Measurements from ENCODE around the gene CATSPERD.
"Not testable (repeated sequence)": the region's sequence is repeated elsewhere in the genome, so short reads cannot be mapped to it uniquely, and the experiment has no call there.

CATSPERD gene

DNA sequence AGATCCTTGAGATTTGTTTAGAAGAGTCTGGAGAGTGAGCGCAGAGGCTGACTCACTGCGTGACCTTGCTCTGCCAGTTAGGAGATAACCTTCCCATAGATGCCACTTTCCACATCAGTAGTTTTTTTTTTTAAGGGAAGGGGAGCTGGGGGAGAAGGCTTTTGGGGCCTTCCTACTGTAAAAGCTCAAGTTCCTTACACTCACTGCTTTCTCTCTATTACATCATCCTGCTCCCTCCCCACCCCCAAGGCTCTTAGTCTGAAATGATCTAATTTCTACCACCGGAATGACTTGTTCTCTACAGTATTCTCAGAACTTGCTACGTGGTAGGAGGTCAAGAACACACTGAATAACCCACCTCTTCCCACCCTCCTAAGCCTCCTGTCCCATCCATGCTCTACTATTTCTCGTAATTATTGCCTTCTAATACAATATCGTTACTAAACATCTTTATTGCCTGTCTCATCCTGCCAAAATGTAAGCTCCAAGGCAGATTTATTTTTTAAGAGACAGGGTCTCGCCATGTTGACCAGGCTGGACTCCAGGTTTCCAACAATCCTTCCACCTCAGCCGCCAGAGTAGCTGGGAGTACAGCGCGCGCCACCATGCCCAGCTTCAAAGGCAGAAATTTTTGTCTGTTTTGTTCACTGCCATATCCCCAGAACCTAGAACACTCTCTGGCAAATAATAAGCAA, 1.7 kb upstream of the CATSPERD start:
- TF ChIP-seq, protein P1, sequence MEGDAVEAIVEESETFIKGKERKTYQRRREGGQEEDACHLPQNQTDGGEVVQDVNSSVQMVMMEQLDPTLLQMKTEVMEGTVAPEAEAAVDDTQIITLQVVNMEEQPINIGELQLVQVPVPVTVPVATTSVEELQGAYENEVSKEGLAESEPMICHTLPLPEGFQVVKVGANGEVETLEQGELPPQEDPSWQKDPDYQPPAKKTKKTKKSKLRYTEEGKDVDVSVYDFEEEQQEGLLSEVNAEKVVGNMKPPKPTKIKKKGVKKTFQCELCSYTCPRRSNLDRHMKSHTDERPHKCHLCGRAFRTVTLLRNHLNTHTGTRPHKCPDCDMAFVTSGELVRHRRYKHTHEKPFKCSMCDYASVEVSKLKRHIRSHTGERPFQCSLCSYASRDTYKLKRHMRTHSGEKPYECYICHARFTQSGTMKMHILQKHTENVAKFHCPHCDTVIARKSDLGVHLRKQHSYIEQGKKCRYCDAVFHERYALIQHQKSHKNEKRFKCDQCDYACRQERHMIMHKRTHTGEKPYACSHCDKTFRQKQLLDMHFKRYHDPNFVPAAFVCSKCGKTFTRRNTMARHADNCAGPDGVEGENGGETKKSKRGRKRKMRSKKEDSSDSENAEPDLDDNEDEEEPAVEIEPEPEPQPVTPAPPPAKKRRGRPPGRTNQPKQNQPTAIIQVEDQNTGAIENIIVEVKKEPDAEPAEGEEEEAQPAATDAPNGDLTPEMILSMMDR (conservative IDR thresholded peaks at IDR 0.05): no peak
- peak overlapping the region; percentile 87 for H3K27ac ChIP-seq

DNA sequence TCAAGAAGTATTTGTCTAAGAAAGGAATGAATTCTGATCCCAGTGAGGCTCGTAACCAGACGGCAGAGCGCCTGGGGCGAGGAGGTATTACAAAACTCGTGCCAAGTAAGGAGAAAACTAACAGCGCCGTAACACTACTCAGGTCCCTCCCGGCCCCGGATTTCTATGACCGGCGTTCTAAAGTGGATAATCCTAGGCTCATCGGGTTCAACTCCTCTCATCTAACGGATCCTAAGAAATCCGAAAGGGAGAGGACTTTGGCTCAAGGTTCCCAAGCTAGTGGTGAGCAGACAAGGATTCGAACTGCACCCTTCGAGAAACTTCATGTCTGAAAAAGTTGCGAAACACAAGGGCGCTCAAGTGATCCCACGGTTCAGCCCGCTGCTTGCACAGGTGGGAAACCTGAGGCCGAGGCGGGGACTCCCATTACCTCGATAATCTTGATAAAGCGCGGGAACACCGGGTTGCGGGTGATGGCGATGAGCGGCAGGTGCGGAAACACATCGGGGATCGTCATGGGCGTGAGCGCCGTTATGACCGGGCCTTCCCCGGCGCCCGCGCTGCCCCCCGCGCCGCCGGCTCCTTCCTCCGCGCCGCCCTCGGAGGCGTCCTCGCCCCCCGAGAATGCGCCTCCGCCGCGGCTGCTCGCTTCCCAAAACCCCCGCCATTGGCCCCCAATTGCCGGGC, 1.0 kb upstream of the CATSPERD start:
- TF ChIP-seq, protein P1 (conservative IDR thresholded peaks at IDR 0.05): no peak
- H3K27ac ChIP-seq: peak overlapping the region; percentile 87

DNA sequence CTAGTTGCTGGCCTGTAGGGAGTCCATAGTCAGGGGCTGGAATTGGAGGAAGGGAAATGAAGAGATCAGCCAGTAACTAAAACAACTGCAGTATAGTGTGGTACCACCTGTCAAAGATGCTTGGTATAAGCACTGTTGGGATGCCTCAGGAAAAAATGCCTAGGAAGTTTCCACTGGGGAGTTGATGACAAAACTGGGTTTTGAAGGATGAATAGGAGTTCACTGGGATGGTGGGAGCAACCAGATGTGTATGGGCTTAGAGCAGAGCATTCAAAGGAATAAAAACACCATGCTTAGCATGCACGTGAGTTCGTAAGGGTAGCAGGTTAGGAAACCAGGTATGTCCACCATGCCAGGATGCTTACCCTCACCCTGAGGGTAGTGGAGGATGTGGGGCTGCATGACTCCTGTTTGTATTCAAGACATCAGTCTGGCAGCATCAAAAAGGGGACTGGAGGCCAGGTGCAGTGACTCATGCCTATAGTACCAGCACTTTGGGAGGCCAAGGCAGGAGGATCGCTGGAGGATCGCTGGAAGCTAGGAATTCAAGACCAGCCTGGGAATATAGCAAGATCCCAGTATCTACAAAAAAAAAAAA, 7.1 kb downstream of the CATSPERD start:
- no peak overlapping the region for H3K27ac ChIP-seq
- TF ChIP-seq, protein P1 (conservative IDR thresholded peaks at IDR 0.05): no peak

DNA sequence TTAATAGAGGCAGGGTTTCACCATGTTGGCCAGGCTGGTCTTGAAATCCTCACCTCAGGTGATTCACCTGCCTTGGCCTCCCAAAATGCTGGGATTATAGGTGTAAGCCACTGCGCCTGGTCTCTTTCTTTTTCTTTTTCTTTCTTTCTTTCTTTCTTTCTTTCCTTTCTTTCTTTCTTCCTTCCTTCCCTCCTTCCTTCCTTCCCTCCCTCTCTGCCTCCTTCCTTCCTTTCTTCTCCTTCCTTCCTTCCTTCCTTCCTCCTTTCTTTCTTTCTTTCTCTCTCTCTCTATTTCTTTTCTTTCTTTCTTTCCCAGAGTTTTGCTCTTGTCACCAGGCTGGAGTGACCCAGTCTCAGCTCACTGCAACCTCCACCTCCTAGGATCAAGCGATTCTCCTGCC, 12.7 kb downstream of the CATSPERD start:
- not testable (repeated sequence) for H3K27ac ChIP-seq

DNA sequence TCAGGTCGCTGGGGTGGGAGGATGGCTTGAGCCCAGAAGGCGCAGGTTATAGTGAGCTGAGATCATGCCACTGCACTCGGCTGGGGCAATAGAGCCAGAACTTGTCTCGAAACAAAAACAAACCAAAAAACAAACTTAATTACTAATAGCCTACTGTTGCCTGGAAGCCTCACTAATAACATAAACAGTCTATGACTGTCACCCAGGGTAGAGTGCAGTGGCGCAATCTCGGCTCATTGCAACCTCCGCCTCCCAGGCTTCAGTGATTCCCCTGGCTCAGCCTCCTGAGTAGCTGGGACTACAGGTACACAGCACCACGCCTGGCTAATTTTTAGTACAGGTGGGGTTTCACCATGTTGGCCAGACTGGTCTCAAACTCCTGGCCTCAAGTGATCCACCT, 18.0 kb downstream of the CATSPERD start:
- no peak overlapping the region for H3K27ac ChIP-seq
- TF ChIP-seq, protein P1 (conservative IDR thresholded peaks at IDR 0.05): no peak

DNA sequence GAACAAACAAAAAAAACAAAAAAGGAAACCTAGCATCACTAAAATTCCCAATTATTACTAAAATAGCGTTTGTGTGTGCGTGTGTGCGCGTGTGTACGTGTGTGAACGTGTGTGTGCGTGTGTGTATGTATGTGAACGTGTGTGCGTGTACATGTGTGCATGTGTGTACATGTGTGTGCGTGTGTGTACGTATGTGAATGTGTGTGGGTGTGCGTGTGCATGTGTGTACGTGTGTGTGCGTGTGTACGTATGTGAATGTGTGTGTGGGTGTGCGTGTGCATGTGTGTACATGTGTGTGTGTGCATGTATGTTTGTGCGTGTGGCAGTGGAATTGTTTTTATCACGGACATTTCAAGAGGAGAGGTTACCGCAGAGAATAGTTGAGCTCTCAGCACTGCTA, 21.6 kb downstream of the CATSPERD start:
- no peak overlapping the region for H3K27ac ChIP-seq
- TF ChIP-seq, protein P1 (conservative IDR thresholded peaks at IDR 0.05): no peak

DNA sequence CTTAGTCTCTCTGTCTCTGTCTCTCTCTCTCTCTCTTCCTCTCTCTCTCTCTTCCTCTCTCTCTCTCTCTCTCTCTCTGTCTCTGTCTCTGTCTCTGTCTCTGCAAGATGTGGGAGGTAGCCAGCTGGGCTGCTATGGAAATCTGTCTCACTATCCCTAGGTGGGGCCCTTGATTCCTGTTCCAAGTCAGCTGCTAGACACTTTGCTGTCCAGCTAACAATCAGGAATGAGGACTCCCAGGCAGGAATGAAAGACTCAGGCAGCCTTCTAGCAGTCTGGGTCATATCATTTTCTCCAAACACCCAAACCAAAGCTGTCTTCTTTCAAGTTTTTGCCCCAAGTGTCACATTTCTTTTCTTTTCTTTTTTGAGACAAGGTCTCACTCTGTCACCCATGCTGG, 23.2 kb downstream of the CATSPERD start:
- TF ChIP-seq, protein P1 (conservative IDR thresholded peaks at IDR 0.05): no peak
- no peak overlapping the region for H3K27ac ChIP-seq

DNA sequence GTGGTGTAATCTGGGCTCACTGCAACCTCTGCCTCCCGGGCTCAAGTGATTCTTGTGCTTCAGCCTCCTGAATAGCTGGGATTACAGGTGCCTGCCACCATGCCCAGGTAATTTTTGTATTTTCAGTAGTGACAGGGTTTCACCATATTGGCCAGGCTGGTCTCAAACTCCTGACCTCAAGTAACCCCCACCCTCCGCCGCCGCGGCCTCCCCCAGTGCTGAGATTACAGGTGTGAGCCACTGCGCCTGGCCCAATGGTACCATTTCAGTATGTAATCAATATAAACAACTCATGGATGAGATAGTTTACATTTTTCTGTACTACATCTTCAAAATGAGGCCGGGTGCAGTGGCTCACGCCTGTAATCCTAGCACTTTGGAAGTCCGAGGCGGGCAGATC, 24.6 kb downstream of the CATSPERD start:
- H3K27ac ChIP-seq: not testable (repeated sequence)

DNA sequence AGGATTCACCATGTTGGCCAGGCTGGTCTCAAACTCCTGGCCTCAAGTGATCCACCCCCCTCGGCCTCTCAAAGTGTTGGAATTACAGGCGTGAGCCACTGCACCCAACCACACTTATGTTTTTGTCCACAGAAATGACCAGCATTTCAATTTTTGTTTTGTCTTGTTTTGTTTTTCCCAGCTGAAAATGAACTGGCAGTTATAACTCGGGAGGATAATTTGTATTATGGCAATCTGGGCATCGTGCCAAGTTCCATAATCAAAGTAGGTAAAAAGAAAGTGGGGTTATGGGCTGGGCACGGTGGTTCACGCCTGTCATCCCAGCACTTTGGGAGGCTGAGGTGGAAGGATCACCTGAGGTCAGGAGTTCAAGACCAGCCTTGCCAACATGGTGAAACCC, 28.5 kb downstream of the CATSPERD start:
- not testable (repeated sequence) for H3K27ac ChIP-seq

Data from VCaP (cell line).